ENCODE data around the gene KHNYN.
"Not testable (repeated sequence)": the region's sequence is repeated elsewhere in the genome, so short reads cannot be mapped to it uniquely, and the experiment has no call there.

The KHNYN gene

DNA sequence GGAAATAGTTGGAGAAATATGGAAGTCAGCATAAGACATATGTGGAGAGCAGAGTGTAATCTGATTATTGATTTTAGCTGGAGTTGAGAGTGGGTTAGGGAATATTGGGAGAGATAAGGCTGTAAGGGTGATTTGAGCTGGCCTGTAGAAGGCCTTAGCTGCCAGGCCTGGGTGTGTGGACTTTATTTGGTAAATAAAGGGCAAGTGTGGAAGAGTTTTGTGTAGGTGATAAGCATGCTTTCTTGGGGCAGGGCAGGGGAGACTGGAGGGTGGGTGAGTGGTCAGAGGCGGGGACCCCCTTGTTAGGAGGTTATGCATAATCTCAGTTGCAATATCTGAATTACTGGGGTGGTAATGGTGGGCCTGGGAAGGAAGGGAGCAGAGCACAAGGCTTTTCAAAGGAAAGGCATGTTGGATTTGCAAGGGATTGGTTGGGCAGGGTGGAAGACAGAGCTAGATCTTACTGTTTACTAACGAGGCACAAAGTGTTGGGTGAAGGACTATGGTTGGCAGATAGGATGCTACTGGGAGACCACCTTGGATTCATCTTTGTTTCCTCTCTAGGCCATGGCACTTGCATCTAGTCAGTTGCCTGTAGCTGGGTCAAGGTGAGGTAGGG, 5.5 kb downstream of the KHNYN start:
- H3K4me3 ChIP-seq (ENCODE audit: low read length) = no peak overlapping the region
- no peak for DNase-seq (ENCODE audit: low read depth, low spot score)

DNA sequence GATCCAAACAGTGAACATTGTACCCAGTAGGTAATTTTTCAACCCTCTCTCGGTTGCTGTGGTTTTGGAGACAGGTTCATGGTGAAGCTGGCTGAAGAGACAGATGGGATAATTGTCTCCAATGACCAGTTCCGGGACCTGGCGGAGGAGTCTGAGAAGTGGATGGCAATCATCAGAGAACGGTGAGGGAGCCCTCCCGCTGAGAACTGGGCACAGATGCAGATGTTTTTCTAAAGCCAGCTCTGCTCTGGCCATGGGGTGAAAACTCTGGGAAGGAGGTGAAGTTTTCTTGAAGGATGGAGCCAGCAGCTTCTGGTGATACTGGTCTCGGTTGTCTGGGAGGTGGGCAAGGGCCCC, 6.2 kb downstream of the KHNYN start:
- no peak for DNase-seq (ENCODE audit: low read depth, low spot score)
- H3K4me3 ChIP-seq (ENCODE audit: low read length) = no peak overlapping the region

GRCh38 chr14:24436355-24437019, 6.7 kb downstream of the KHNYN start:
- DNase-seq (ENCODE audit: low read depth, low spot score) = peak; percentile 48
- H3K4me3 ChIP-seq (ENCODE audit: low read length) = no peak overlapping the region

- peak overlapping the region; percentile 33 for H3K4me3 ChIP-seq (ENCODE audit: low read length)
These were observed 7.4 kb downstream of the KHNYN start for GRCh38 chr14:24437020-24437735.

DNA sequence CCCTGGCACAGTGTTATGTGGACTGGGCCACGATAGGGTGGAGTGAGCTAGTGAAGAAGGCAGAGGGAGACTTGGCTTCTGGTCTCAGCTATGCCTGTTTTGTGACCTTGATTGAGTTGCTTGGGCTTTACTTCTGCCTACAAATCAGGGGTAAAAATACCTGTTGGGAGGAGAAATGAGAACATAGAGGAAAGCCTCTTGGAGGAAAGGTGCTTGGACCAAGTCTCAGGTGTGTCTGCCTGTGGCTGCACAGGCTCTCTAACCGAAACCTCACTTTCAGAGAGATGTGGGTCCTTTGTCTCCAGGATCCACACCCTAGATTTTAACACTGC, 7.9 kb downstream of the KHNYN start:
- H3K4me3 ChIP-seq (ENCODE audit: low read length) = peak overlapping the region; percentile 33
- no peak for DNase-seq (ENCODE audit: low read depth, low spot score)

More at GRCh38 chr14:24437020-24437735, 7.4 kb downstream of the KHNYN start:
- DNase-seq (ENCODE audit: low read depth, low spot score) = peak; percentile 78

DNA sequence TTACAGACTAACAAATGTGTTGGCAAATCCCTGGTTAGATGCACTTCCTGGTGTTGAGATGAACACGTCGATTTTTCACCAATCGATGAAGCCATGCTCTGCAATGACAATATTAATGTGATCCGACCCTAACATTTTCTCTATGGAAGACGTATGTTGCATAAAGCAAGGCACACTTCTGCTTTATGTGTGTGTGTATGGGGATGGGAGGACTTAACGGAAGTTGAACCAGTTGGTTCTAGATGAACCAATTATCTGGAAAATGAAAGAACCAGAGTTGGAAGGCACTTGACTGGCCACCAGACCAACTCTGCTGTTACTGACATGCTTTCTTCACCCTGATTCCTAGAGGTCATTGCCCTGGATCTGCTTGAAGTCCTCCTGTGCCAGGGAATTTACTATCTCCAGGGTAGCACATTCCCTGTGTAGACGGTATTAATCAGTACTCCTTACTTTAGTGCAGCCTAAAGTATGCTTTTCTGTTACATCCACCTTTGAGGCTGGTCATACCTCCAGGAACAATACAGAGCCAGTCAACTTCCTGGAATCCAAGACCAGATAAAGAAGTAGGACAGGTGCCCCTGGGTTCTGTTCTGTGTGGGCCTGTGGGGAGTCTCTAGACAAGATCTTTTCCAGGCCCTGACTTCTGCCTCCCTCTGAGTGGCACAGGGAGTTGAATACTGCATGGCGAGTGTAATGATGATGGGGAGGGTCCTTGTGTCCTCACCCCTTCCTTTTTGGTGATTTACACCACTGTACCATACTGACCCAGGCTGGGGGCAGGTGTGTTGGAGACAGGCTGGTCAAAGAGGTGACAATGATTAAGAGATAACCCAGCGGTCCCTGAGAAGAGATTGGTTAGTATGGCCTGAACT, 8.7 kb downstream of the KHNYN start:
- H3K4me3 ChIP-seq (ENCODE audit: low read length) = no peak overlapping the region
- DNase-seq (ENCODE audit: low read depth, low spot score) = no peak

DNA sequence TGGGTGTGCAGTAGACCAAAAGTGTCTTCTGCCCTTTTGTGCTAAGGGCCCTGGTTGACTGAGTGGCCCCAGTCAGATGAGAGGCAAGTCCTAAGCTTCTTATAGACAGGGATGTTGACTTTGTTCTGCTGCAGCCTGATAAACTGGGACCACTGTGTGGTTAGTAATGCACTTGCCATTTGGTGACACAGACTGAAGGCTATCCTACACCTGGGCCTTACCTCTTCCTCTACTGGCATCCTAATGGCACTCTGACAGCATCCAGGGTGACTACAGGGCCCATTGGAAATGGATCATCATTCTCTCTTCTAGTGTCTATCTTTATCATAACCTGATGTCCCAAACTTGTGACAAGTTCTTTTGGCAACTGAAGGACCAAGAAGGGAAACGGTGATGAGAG, 9.5 kb downstream of the KHNYN start:
- H3K4me3 ChIP-seq (ENCODE audit: low read length) = no peak overlapping the region
- DNase-seq (ENCODE audit: low read depth, low spot score) = no peak

DNA sequence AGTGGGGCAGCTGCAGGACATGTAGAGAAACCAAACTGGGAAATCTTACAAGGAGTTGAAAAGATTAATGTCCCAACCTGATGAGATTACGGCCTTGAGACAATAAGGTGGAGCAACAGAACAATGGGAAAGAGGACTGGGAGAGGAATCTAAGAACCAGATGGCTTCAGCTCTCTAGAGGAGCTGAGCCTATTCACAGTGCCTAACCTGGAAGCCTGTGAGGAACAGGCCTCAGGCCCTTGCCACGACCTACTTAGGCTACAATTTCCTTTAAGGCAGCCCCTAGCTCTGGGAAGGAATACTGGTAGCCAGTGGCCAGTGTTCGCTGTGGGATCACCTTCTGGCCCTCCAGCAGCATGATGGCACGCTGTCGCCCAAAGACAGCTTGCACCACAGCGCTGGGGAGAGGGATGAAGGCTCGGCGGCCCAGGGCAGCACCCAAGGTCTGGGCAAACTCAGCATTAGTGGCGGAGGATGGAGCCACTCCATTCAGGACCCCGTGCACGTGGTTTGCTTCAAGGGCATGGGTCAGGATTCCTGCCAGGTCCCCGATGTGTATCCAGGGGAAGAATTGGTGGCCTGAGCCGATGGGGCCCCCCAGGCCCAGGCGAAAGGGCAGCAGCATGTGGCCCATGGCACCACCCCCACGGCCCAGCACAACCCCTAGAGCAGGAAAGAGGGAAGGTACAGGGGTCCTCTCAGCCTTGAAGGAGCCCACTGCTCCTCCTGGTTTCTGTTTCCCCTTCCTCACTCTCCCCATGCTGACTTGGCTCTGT, 10.3 kb downstream of the KHNYN start:
- H3K4me3 ChIP-seq (ENCODE audit: low read length) = no peak overlapping the region
- DNase-seq (ENCODE audit: low read depth, low spot score) = no peak

DNA sequence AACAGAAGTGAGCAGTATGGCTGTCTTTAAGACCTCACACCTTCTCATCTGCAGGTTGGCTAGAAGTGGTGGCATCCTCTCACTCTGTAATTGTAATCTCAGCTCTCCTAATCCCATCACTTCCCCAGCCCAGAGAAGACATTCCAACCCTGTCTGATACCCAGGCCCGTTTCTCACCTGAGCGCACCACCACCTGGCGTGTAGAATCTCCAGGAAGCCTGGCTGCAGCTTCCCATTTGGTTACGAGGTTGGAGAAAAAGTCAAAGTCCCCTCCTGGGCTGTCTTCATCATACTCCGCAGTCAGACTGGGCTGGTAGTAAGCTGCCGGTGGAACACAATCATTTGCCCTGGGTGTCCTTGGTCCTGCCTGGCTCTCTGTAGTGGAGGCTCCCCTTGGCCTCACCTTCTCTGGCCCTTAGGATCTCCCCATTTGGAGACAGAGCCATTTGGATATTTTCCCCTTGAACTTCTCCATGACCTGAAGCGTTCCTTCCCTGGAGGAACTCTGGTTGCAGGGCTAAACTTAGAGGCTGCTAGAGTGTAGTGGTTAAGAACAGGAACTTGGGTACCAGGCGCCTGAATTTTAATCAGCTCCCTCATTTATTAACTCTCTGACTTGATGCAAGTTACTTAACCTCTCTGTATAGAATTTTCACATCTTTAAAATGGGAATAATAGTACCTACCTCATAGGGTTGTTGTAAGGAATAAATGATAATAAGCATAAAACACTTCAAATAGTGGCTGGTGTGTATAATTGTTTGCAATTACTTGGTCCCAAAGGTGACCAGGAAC, 11.0 kb downstream of the KHNYN start:
- peak overlapping the region; percentile 85; the same call in 1 of the 2 replicates for H3K4me3 ChIP-seq (ENCODE audit: low read length)
- DNase-seq (ENCODE audit: low read depth, low spot score) = no peak

- peak overlapping the region; percentile 85 for H3K4me3 ChIP-seq (ENCODE audit: low read length)
- DNase-seq (ENCODE audit: low read depth, low spot score) = no peak
These were observed 11.7 kb downstream of the KHNYN start for GRCh38 chr14:24441485-24441884.

- DNase-seq (ENCODE audit: low read depth, low spot score) = no peak
- H3K4me3 ChIP-seq (ENCODE audit: low read length) = peak overlapping the region; percentile 85
These were observed 12.1 kb downstream of the KHNYN start for GRCh38 chr14:24441904-24442239.

DNA sequence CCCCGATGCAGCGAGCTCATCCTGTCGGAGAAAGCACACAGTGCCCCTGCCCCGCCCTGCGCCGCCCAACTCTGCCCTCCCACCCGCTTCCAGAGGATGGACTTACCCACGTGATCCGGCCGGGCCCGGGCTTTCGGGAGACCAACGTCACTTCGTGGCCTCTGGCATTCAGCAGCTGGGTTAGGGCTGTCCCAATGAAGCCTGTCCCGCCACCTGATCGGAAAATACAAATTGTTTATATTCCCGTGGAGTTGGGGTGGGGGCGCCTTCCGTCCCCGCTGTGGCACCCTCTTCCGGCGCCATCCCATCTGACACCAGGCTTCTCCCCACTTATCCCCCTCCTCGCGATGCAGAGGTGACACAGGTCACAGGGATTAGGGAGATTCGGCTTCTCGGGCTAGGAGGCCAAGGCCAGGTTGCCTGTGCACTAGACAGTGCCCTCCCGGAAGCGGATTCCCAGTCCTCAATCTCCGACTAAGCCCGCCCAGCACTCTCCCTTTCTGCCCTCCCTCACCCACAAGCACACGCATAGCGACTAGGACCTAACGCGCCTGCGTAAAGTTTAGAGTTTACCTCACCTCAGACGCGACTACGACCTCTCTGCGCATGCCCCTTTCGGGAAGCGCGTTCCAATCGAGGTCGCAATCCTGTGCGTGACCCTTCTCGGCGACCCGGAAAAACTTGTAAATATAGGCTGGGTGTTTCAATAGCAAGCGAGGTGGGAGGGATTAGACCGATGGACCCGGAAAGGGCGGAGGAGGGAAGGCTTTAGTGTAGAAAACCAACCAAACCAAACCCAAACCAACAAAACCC, 12.7 kb downstream of the KHNYN start, which contains the start of gene SDR39U1:
SDR39U1 (minus strand) TSS at position 537 of the 813 bp plus-strand sequence; CDS start at position 530, 7 bp downstream.
- peak within 1 kb of the TSS; percentile 85 for H3K4me3 ChIP-seq (ENCODE audit: low read length)
- DNase-seq (ENCODE audit: low read depth, low spot score) = peak; percentile 99

DNA sequence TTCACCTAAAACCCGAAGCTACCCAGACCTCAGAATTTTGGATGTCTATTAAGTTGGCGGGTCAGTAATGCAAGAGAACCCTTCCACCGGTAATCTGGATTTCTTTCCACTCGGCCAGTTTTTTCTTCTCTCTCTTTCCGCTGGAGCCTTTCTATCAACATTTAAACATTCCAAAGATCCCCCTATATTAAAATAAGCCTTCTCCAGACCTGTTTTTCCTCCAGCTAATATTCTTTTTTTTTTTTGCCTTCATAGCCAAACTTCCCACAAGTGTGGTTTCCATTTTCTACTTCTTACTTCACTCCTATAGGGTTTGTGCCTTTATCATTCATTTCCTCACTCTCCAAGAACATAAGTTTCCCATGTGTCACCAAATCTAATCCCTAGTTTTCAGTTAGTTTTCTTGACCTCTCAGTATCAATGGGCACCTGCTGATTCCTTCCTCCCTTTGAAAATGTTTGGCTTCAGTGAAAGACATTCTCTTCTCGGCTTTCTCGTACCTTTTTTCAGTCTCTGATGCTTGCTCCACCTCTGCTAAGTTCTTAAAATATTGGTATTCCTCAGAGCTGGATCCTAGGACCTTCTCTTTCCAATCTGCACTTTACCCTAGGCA, 13.4 kb downstream of the KHNYN start:
- peak overlapping the region; percentile 85 for H3K4me3 ChIP-seq (ENCODE audit: low read length)
- DNase-seq (ENCODE audit: low read depth, low spot score) = no peak

GRCh38 chr14:24450828-24451227, 21.1 kb downstream of the KHNYN start:
- DNase-seq (ENCODE audit: low read depth, low spot score); H3K4me3 ChIP-seq (ENCODE audit: low read length): not testable (repeated sequence)

DNA sequence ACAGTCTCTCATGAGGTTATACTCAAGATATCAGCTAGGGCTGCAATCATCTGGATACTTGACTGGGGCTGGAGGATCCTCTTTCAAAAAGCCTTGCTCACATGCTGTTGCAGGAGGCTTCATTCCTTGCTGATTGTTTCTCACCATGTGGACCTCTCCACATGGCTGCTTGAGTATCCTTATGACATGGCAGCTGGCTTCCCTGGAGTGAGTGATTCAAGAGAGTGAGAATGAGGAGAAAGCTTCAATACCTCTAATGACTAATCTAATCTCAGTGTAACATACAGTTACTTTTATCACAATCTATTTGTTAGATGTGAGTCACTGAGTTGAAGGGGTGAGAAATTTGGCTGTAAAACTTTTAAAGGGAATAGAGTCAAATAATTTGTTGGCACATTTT, 27.2 kb downstream of the KHNYN start:
- DNase-seq (ENCODE audit: low read depth, low spot score) = peak; percentile 45
- H3K4me3 ChIP-seq (ENCODE audit: low read length) = no peak overlapping the region

GRCh38 chr14:24458736-24459135, 29.0 kb downstream of the KHNYN start:
- DNase-seq (ENCODE audit: low read depth, low spot score) = no peak
- H3K4me3 ChIP-seq (ENCODE audit: low read length) = no peak overlapping the region

- DNase-seq (ENCODE audit: low read depth, low spot score) = no peak
- no peak overlapping the region for H3K4me3 ChIP-seq (ENCODE audit: low read length)
These were observed 29.6 kb downstream of the KHNYN start for GRCh38 chr14:24459331-24459730.
